H9 (cell line): ENCODE measurements around the gene CA5A. TPM values are rescaled to one million over a fixed set of nuclear protein-coding genes. Genes with fewer than 3 reads are reported as not detected.
A peak's percentile ranks its signal among the peaks of the same experiment; 100 is the strongest.

ENCODE experiments used
- DNase-seq: peaks from one replicate; pipeline ENCODE4 v3.0.0-alpha.2; 2017
- H2AFZ ChIP-seq: one replicate; pipeline ENCODE4 v1.6.1; 2013; ENCODE audit warnings: mild to moderate bottlenecking, low read length, control low read depth, moderate library complexity
- H2AK5ac ChIP-seq: 2 replicates; pipeline ENCODE4 v1.6.1; 2013; ENCODE audit warnings: low read length, control low read depth, mixed read lengths; ENCODE audit not compliant: insufficient read length
- H2BK120ac ChIP-seq: one replicate; pipeline ENCODE4 v1.6.1; 2013; ENCODE audit warnings: low read depth, mild to moderate bottlenecking, low read length, control low read depth, inconsistent platforms; ENCODE audit not compliant: poor library complexity, severe bottlenecking
- H2BK12ac ChIP-seq: 2 replicates; pipeline ENCODE4 v1.6.1; 2013; ENCODE audit warnings: low read length, control low read depth, mixed read lengths, low read depth; ENCODE audit not compliant: insufficient read length
- H2BK15ac ChIP-seq: 2 replicates; pipeline ENCODE4 v1.6.1; 2013; ENCODE audit warnings: low read depth, low read length, control low read depth
- H2BK20ac ChIP-seq: one replicate; pipeline ENCODE4 v1.6.1; 2013; ENCODE audit warnings: low read depth, mild to moderate bottlenecking, low read length, control low read depth, inconsistent platforms; ENCODE audit not compliant: poor library complexity, severe bottlenecking
- H2BK5ac ChIP-seq: 2 replicates; pipeline ENCODE4 v1.6.1; 2013; ENCODE audit warnings: low read length, control low read depth, mixed read lengths; ENCODE audit not compliant: insufficient read length
- H3K14ac ChIP-seq: 2 replicates; pipeline ENCODE4 v1.6.1; 2013; ENCODE audit warnings: low read length, control low read depth; ENCODE audit not compliant: insufficient read depth
- H3K18ac ChIP-seq: 2 replicates; pipeline ENCODE4 v1.6.1; 2013; ENCODE audit warnings: low read depth, mild to moderate bottlenecking, mixed read lengths, low read length, control low read depth; ENCODE audit not compliant: insufficient read length
- H3K23ac ChIP-seq: 2 replicates; pipeline ENCODE4 v1.6.1; 2013; ENCODE audit warnings: low read length, control low read depth, mixed read lengths, low read depth; ENCODE audit not compliant: insufficient read length
- H3K23me2 ChIP-seq: 2 replicates; pipeline ENCODE4 v1.6.1; 2013; ENCODE audit warnings: low read depth, mild to moderate bottlenecking, mixed read lengths, low read length, control low read depth; ENCODE audit not compliant: insufficient read length, poor library complexity, severe bottlenecking
- H3K27ac ChIP-seq: 2 replicates; pipeline ENCODE4 v1.5.1; 2013; ENCODE audit warnings: low read length, control low read depth, mixed read lengths, low read depth; ENCODE audit not compliant: insufficient read length
- H3K27me3 ChIP-seq: 2 replicates; pipeline ENCODE4 v1.6.1; 2013; ENCODE audit warnings: low read length, control low read depth, inconsistent platforms; ENCODE audit not compliant: insufficient read depth
- H3K4ac ChIP-seq: 2 replicates; pipeline ENCODE4 v1.6.1; 2013; ENCODE audit warnings: low read depth, mild to moderate bottlenecking, control low read depth, inconsistent platforms, low read length, moderate library complexity
- H3K4me1 ChIP-seq: 2 replicates; pipeline ENCODE4 v1.6.1; 2013; ENCODE audit warnings: low read length, control low read depth, inconsistent platforms; ENCODE audit not compliant: insufficient read depth
- H3K4me2 ChIP-seq: 2 replicates; pipeline ENCODE4 v1.6.1; 2013; ENCODE audit warnings: low read length, control low read depth, mixed read lengths; ENCODE audit not compliant: insufficient read length, insufficient read depth
- H3K56ac ChIP-seq: 2 replicates; pipeline ENCODE4 v1.6.1; 2013; ENCODE audit warnings: low read depth, mild to moderate bottlenecking, mixed read lengths, low read length, control low read depth; ENCODE audit not compliant: insufficient read length
- H3K79me1 ChIP-seq: 2 replicates; pipeline ENCODE4 v1.6.1; 2013; ENCODE audit warnings: low read depth, mild to moderate bottlenecking, moderate library complexity, low read length, control low read depth, inconsistent platforms; ENCODE audit not compliant: insufficient read depth, poor library complexity, severe bottlenecking
- H3K79me2 ChIP-seq: 2 replicates; pipeline ENCODE4 v1.6.1; 2013; ENCODE audit warnings: low read length, control low read depth, inconsistent platforms; ENCODE audit not compliant: insufficient read depth
- H3K9ac ChIP-seq: 2 replicates; pipeline ENCODE4 v1.6.1; 2013; ENCODE audit warnings: low read length, control low read depth, mixed read lengths; ENCODE audit not compliant: insufficient read length; ENCODE audit errors: extremely low read depth
- H3K9me3 ChIP-seq: one replicate; pipeline ENCODE4 v1.6.1; 2013; ENCODE audit warnings: low read depth, low read length, inconsistent platforms; ENCODE audit not compliant: control insufficient read depth
- H3T11ph ChIP-seq: one replicate; pipeline ENCODE4 v1.6.1; 2013; ENCODE audit warnings: mild to moderate bottlenecking, low read length, control low read depth, inconsistent platforms
- H4K20me1 ChIP-seq: one replicate; pipeline ENCODE4 v1.6.1; 2013; ENCODE audit not compliant: control insufficient read depth, insufficient read length, insufficient read depth
- H4K5ac ChIP-seq: 2 replicates; pipeline ENCODE4 v1.6.1; 2013; ENCODE audit warnings: low read depth, mild to moderate bottlenecking, mixed read lengths, low read length, control low read depth; ENCODE audit not compliant: insufficient read length
- H4K8ac ChIP-seq: replicated peaks from 2 replicates; pipeline ENCODE4 v1.6.1; 2013; ENCODE audit warnings: low read length, control low read depth, mixed read lengths, low read depth; ENCODE audit not compliant: insufficient read length
- H4K91ac ChIP-seq: 2 replicates; pipeline ENCODE4 v1.6.1; 2013; ENCODE audit warnings: low read depth, mild to moderate bottlenecking, moderate library complexity, mixed read lengths, low read length, control low read depth; ENCODE audit not compliant: insufficient read length
- H3K27ac Mint-ChIP-seq, 3 experiments: 2 replicates in 2 of 3; 3 replicates in 1 of 3; pipeline ENCODE4 v1.8.0; 2020 to 2021; ENCODE audit warnings: mixed read lengths in 3 of 3, mild to moderate bottlenecking in 1 of 3, moderate library complexity in 1 of 3
- H3K27me3 Mint-ChIP-seq: 2 replicates; pipeline ENCODE4 v1.8.0; 2021; ENCODE audit warnings: low read depth, mild to moderate bottlenecking, moderate library complexity, mixed read lengths
- H3K36me3 Mint-ChIP-seq, 3 experiments: 2 replicates in 2 of 3; 3 replicates in 1 of 3; pipeline ENCODE4 v1.8.0; 2020 to 2021; ENCODE audit warnings: low read depth in 3 of 3, mixed read lengths in 3 of 3; ENCODE audit not compliant: insufficient read depth in 1 of 3
- H3K4me1 Mint-ChIP-seq, 2 experiments: 2 replicates each; pipeline ENCODE4 v1.8.0; 2020; ENCODE audit warnings: mixed read lengths in 2 of 2
- H3K4me3 Mint-ChIP-seq, 2 experiments: 2 replicates in 1 of 2; 3 replicates in 1 of 2; pipeline ENCODE4 v1.8.0; 2020 to 2021; ENCODE audit warnings: mild to moderate bottlenecking in 2 of 2, mixed read lengths in 2 of 2, moderate library complexity in 1 of 2
- H3K9me3 Mint-ChIP-seq, 2 experiments: 2 replicates in 1 of 2; 3 replicates in 1 of 2; pipeline ENCODE4 v1.8.0; 2020; ENCODE audit warnings: mild to moderate bottlenecking in 2 of 2, mixed read lengths in 2 of 2, moderate library complexity in 1 of 2
- CTCF ChIP-seq: fragments of 200-600 bp; sonication (generic); conservative IDR thresholded peaks from 3 replicates; pipeline ENCODE4 v1.8.0; 2021; ENCODE audit warnings: antibody characterized with exemption, mild to moderate bottlenecking
- WGBS: extraction: QIAGEN DNeasy Blood & Tissue Kit; methylation state at CpG from one replicate; pipeline ENCODE4 v1.1.7; 2013; ENCODE audit warnings: missing lambda C conversion rate, low lambda C conversion rate, mixed read lengths; ENCODE audit not compliant: insufficient read length; ENCODE audit errors: extremely low coverage; 5-methylcytosine and 5-hydroxymethylcytosine counted together
- total RNA-seq: library from RNA; stranded (reverse); gene quantifications from 2 replicates; pipeline ENCODE4 v1.2.1, GENCODE V29; 2021

The CA5A gene
- total RNA-seq, 1 experiment from 2014 or later = not detected

GRCh38 chr16:87878704-87879103, 57.6 kb downstream of the CA5A start:
- Histone ChIP-seq H3K27me3 (no peaks in the 10 kb centered on the region), H3K79me1 (no peaks in the 10 kb centered on the region), H3K79me2 (no peaks in the 10 kb centered on the region), H3K9ac (no peak overlapping the region), H3K4me1 (peaks cover 3% of the 10 kb centered on the region; the same call in 1 of the 2 replicates), H4K8ac (no peak overlapping the region), H2BK5ac (no peak overlapping the region), H3K9me3 (no peaks in the 10 kb centered on the region), H4K20me1 (no peaks in the 10 kb centered on the region), H3K18ac (no peak overlapping the region), H3K4ac (no peak overlapping the region), H3K56ac (no peak overlapping the region), H2AFZ (no peak overlapping the region), H4K91ac (no peak overlapping the region), H2AK5ac (no peak overlapping the region), H2BK120ac (no peak overlapping the region), H3K27ac (no peak overlapping the region), H2BK12ac (no peak overlapping the region), H3K14ac (no peak overlapping the region), H3T11ph (no peak overlapping the region), H3K23ac (no peak overlapping the region), H2BK20ac (no peak overlapping the region), H2BK15ac (no peak overlapping the region), H3K4me2 (no peak overlapping the region), H4K5ac (no peak overlapping the region), H3K23me2 (no peaks in the 10 kb centered on the region)
- no peak for TF ChIP-seq CTCF
- peak overlapping the region in 1 of 2 experiments; percentile 10; a peak in 1 of 5 replicates for H3K4me3 Mint-ChIP-seq
- no peak for DNase-seq
- peaks cover 5 to 11% of the 10 kb centered on the region in 2 experiments; a peak in 3 of 5 replicates for H3K9me3 Mint-ChIP-seq
- peak overlapping the region in 2 of 3 experiments; percentile 46 to 57; a peak in 2 of 7 replicates for H3K27ac Mint-ChIP-seq
- peaks cover 30% of the 10 kb centered on the region for H3K27me3 Mint-ChIP-seq
- peaks cover 0 to 6% (median 5%) of the 10 kb centered on the region in 3 experiments; a peak in 4 of 7 replicates for H3K36me3 Mint-ChIP-seq
- H3K4me1 Mint-ChIP-seq = peaks cover 65 to 72% of the 10 kb centered on the region in 2 experiments
- no CpG with 5 or more reads among the region's 5 CpGs for WGBS
